Sigmoid colon (tissue), 7 donors: ENCODE results near the gene SLX4IP. TPM values are rescaled to one million over a fixed set of nuclear protein-coding genes. Genes with fewer than 3 reads are reported as not detected.

Experiments
- DNase-seq: peaks from one replicate; pipeline ENCODE4 v3.0.0-alpha.2; 2019
- H3K27ac ChIP-seq, 4 donors: fragments of 200-600 bp; sonication (generic); one replicate each; pipeline ENCODE4 v1.5.1; 2016 to 2019; ENCODE audit warnings: mild to moderate bottlenecking in 1 of 4
- H3K27me3 ChIP-seq, 3 donors: fragments of 200-600 bp; sonication (generic); one replicate each; pipeline ENCODE4 v1.5.1; 2019; ENCODE audit warnings: mild to moderate bottlenecking in 1 of 3
- H3K36me3 ChIP-seq, 4 donors: fragments of 200-600 bp; sonication (generic); one replicate each; pipeline ENCODE4 v1.5.1; 2016 to 2019
- H3K4me1 ChIP-seq, 4 donors: fragments of 200-600 bp; sonication (generic); one replicate each; pipeline ENCODE4 v1.5.1; 2017 to 2019
- H3K4me3 ChIP-seq, 4 donors: fragments of 200-600 bp; sonication (generic); one replicate each; pipeline ENCODE4 v1.5.1; 2017 to 2019; ENCODE audit warnings: mild to moderate bottlenecking in 2 of 4, moderate library complexity in 1 of 4
- H3K9me3 ChIP-seq, 4 donors: fragments of 200-600 bp in 3 of 4; sonication (generic) in 3 of 4; one replicate each; pipeline versions ENCODE4 v1.5.1 to v1.6.1; 2013 to 2019
- EP300 ChIP-seq, 4 donors: sonication (generic); formaldehyde crosslinking; IDR thresholded peaks; one replicate each; pipeline ENCODE4 v1.6.1; 2017; ENCODE audit warnings: antibody characterized with exemption in 4 of 4
- POLR2A ChIP-seq, 2 donors: fragments of 450-650 bp; IDR thresholded peaks; one replicate each; pipeline ENCODE4 v1.6.1; 2016; ENCODE audit warnings: antibody characterized with exemption in 2 of 2, mild to moderate bottlenecking in 2 of 2, moderate library complexity in 2 of 2
- POLR2AphosphoS5 ChIP-seq, 4 donors: sonication (generic); formaldehyde crosslinking; IDR thresholded peaks; one replicate each; pipeline ENCODE4 v1.6.1; 2017; ENCODE audit warnings: antibody characterized with exemption in 4 of 4
- WGBS, 2 donors: extraction: QIAGEN DNeasy Blood & Tissue Kit; methylation state at CpG; one replicate each; pipeline ENCODE4 v1.1.7; 2013; 5-methylcytosine and 5-hydroxymethylcytosine counted together
- intact Hi-C: fragments of 100-400 bp; cut with DNase I; formaldehyde crosslinking; loops from one replicate; pipeline ENCODE4 v1.15.1; 2023
- polyA plus RNA-seq, 3 donors: library from polyadenylated mRNA; stranded (reverse); fragments of 200-250 nt; gene quantifications; one replicate each; pipeline ENCODE4 v1.2.3, GENCODE V29; 2013
- total RNA-seq, 4 donors: library from RNA; depleted of rRNA; stranded (reverse); fragments of >200 nt; gene quantifications; one replicate each; pipeline ENCODE4 v1.1.0, GENCODE V29; 2016
- TF ChIP-seq, protein P1 (sequence below), 4 experiments: fragments of 450-650 bp in 3 of 4; fragments of 200-600 bp in 1 of 4; IDR thresholded peaks; one replicate each; pipeline ENCODE4 v1.5.1; 2016 to 2019; ENCODE audit warnings: antibody characterized with exemption in 4 of 4, mild to moderate bottlenecking in 3 of 4, moderate library complexity in 2 of 4
- donor health status: healthy with polysubstance abuse.
- donor health status: Bipolar disorder and iron deficiency.
- donor health status: healthy.

SLX4IP gene
- total and polyA plus RNA-seq, 7 donors = 1.2 to 4.2 (median 2.4) TPM

DNA sequence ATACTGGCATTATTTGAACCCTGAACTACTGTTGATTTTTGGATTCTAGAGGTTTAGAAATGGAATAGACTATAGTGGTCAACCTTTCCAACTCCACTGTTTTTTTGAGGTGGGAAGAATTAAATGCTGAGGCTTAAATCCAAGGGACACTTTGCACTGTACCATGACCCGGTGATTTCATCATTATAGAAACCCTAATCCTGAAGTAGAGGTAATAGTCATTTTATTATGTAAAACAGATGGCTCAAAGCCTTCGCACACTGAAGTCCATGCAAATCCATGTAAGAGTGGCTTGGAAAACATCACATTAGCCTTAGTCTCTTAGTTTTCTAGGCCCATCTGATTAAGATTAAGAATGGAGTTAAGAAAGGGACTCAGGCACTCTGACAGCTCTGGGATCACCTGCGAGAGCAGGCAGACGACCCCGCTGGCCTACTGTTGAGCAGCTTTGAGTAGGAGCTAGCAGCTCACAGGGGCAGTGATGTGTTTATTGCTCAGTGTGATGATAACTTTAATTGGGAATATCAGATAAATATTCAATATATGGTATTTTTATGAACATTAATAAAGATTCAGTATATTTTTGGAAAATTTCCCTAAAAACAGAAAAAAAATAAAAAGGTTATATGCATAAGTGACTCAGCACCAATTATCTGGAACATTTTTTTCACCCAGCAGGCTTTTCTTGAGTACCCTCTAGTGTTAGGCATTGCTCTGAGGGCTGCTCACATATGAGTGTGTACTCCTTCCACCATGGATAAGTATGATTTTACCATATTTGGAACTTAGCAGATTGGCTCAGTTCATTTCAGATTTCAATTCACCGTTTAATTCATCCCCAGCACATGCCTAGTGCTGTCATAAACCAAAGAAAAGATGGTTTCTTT lies 13.4 kb downstream of the SLX4IP start:
- no peaks in the 10 kb centered on the region for H3K36me3 ChIP-seq
- no peak overlapping the region for H3K27ac ChIP-seq
- H3K27me3 ChIP-seq = no peaks in the 10 kb centered on the region
- no peak overlapping the region for H3K4me3 ChIP-seq
- intact Hi-C loops = no loop called here
- TF ChIP-seq EP300 (IDR thresholded peaks at IDR 0.05) (no peak), POLR2AphosphoS5 (IDR thresholded peaks at IDR 0.05) (no peak), POLR2A (IDR thresholded peaks at IDR 0.05) (no peak)
- TF ChIP-seq, protein P1, sequence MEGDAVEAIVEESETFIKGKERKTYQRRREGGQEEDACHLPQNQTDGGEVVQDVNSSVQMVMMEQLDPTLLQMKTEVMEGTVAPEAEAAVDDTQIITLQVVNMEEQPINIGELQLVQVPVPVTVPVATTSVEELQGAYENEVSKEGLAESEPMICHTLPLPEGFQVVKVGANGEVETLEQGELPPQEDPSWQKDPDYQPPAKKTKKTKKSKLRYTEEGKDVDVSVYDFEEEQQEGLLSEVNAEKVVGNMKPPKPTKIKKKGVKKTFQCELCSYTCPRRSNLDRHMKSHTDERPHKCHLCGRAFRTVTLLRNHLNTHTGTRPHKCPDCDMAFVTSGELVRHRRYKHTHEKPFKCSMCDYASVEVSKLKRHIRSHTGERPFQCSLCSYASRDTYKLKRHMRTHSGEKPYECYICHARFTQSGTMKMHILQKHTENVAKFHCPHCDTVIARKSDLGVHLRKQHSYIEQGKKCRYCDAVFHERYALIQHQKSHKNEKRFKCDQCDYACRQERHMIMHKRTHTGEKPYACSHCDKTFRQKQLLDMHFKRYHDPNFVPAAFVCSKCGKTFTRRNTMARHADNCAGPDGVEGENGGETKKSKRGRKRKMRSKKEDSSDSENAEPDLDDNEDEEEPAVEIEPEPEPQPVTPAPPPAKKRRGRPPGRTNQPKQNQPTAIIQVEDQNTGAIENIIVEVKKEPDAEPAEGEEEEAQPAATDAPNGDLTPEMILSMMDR (IDR thresholded peaks at IDR 0.05) = no peak
- peaks cover 0 to 9% (median 0%) of the 10 kb centered on the region in 4 donors for H3K4me1 ChIP-seq
- no peak for DNase-seq
- 91 to 95% methylated on average over 6 of the region's 6 CpGs for WGBS, 2 donors
- no peaks in the 10 kb centered on the region for H3K9me3 ChIP-seq

GRCh38 chr20:10449270-10449669 lies 14.2 kb downstream of the SLX4IP start:
- no peak for DNase-seq
- TF ChIP-seq POLR2AphosphoS5 (IDR thresholded peaks at IDR 0.05) (no peak), POLR2A (IDR thresholded peaks at IDR 0.05) (no peak), EP300 (IDR thresholded peaks at IDR 0.05) (no peak)
- TF ChIP-seq, protein P1 (IDR thresholded peaks at IDR 0.05) = no peak
- no peaks in the 10 kb centered on the region for H3K27me3 ChIP-seq
- H3K4me3 ChIP-seq = no peak overlapping the region
- H3K4me1 ChIP-seq = peaks cover 0 to 7% (median 4%) of the 10 kb centered on the region in 4 donors
- no peaks in the 10 kb centered on the region for H3K9me3 ChIP-seq
- no peak overlapping the region for H3K27ac ChIP-seq
- 83 to 88% methylated on average over 2 of the region's 2 CpGs for WGBS, 2 donors
- H3K36me3 ChIP-seq = no peaks in the 10 kb centered on the region
- intact Hi-C loops = no loop called here

DNA sequence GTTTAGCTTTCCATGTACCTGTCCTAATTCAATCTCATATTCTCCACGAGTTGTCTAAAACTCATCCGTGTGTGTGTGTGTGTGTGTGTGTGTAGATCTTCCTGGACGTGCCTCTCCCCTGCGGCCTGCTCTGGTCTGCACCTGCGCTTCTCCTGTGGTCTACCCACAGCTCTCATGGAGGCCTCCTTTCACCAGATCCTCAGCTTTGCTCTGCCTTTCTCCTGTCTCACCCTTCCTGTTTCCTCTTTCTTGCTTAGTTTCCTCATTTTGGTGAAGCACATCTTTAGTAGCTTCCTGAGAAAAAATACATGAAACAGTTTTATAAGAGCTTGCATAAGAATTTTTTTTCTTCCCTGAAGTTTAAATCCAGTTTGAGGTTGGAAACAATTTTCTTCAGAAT lies 18.1 kb downstream of the SLX4IP start:
- Histone ChIP-seq H3K4me3 (no peak overlapping the region), H3K36me3 (no peaks in the 10 kb centered on the region), H3K4me1 (peaks cover 0 to 13% (median 8%) of the 10 kb centered on the region in 4 donors), H3K27me3 (no peaks in the 10 kb centered on the region), H3K27ac (no peak overlapping the region), H3K9me3 (no peaks in the 10 kb centered on the region)
- WGBS, 2 donors = 41 to 66% methylated on average over 5 of the region's 5 CpGs
- intact Hi-C loops = no loop called here
- no peak for DNase-seq
- no peak for TF ChIP-seq POLR2AphosphoS5 (IDR thresholded peaks at IDR 0.05)
- no peak for TF ChIP-seq EP300 (IDR thresholded peaks at IDR 0.05)
- TF ChIP-seq, protein P1 (IDR thresholded peaks at IDR 0.05) = no peak
- no peak for TF ChIP-seq POLR2A (IDR thresholded peaks at IDR 0.05)

DNA sequence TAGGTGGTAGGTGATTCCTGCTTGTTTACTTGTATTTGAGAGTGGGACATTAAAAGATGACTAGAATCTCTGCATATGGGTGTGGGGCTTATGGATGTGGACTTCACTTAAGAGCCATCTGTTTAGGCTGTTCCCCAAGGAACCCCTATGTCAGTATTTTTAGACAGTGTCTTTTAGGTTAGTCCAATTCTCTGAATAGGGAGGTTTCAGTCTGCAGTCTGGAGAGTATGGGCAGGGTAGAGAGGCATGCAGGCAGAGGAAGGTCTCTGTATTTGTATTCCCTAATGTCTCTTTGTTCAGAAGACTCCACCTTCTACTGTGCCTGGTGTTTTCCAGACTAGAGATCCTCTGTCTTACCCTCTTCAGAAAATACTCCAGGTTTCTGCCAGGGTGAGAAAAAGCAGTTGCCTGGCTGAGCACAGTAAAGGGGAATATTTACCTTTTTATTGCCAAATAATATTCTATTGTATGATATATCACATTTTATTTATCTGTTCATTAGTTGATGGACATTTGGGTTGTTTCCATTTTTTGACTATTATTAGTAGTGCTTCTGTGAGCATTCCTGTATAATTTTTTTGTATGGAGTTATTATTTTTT lies 19.1 kb downstream of the SLX4IP start:
- H3K4me1 ChIP-seq = peaks cover 0 to 13% (median 8%) of the 10 kb centered on the region in 4 donors
- no peak overlapping the region for H3K4me3 ChIP-seq
- DNase-seq = no peak
- H3K36me3 ChIP-seq = no peaks in the 10 kb centered on the region
- H3K9me3 ChIP-seq = no peaks in the 10 kb centered on the region
- peak overlapping the region in 2 of 4 donors; percentile 45 to 51 for H3K27ac ChIP-seq
- intact Hi-C loops = no loop called here
- peak in 3 of 4 donors; percentile 30 to 75 (median 52) for TF ChIP-seq POLR2AphosphoS5 (IDR thresholded peaks at IDR 0.05)
- TF ChIP-seq, protein P1 (IDR thresholded peaks at IDR 0.05) = no peak
- no peak for TF ChIP-seq EP300 (IDR thresholded peaks at IDR 0.05)
- TF ChIP-seq POLR2A (IDR thresholded peaks at IDR 0.05) = no peak
- H3K27me3 ChIP-seq = no peaks in the 10 kb centered on the region
